ENCODE measurements around the gene SLC7A5. TPM values are rescaled to one million over a fixed set of nuclear protein-coding genes. Genes with fewer than 3 reads are reported as not detected.
"Not testable (repeated sequence)": the region's sequence is repeated elsewhere in the genome, so short reads cannot be mapped to it uniquely, and the experiment has no call there.

The SLC7A5 gene
- total and polyA plus RNA-seq, 2 experiments from 2014 or later = 69.9 to 79.0 TPM

DNA sequence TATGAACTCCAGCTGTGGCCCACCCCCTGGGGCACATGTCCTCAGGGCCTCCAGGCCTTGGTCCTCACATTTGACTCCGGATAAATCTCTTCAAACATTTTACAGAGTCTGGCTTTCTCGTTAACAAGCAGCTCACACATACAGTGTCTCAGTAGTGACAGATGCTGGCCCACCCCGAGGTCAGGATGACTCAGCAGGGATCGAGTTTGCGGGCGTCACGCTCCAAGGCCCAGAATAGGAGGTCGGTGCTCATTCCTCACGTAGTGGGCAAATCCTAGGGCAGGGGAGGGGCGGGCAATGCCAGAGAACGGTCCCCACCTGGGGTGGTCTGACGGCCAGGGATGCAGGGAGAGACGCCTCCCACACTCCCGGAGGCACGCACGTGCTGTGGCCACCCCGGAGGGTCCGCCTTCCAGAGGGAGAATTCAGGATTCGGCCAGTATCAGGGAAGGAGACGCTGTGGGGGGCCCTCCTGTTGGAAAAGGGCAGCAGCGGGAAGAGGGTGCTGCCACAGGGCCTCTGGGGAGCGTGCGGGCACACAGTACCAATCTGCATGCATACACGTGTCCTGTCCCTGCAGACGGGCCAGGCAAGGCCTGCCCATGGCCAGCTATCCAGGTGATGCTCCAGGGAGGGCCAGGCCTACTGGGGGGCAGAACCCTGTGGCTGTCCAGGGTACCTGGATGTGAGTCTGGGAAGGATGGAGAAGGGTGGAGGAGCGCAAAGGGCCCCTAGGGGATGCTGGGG is 8.6 kb downstream of the SLC7A5 start:
- in situ Hi-C loops (cut with MboI) = no loop called here
- no peak overlapping the region for H2AFZ ChIP-seq
- H3K36me3 ChIP-seq (ENCODE audit: low read depth) = no peaks in the 10 kb centered on the region; the same call in 1 of the 2 replicates
- H3K9ac ChIP-seq = peak overlapping the region; percentile 45; the same call in 1 of the 2 replicates
- peaks cover 99% of the 10 kb centered on the region for H3K79me2 ChIP-seq (ENCODE audit: insufficient read depth)
- no peaks in the 10 kb centered on the region for H3K9me3 ChIP-seq (ENCODE audit: low read depth)
- no peak overlapping the region for H3K4me3 ChIP-seq
- peaks cover 9% of the 10 kb centered on the region for H4K20me1 ChIP-seq (ENCODE audit: insufficient read depth)
- H3F3A ChIP-seq (ENCODE audit: insufficient read depth) = no peaks in the 10 kb centered on the region
- H3K9me2 ChIP-seq (ENCODE audit: insufficient read depth) = no peaks in the 10 kb centered on the region
- peak; percentile 78 for DNase-seq
- WGBS, 2 experiments (ENCODE audit: low coverage in 1 of 2, low lambda C conversion rate in 2 of 2, missing lambda C conversion rate in 2 of 2) = 56% methylated on average over 26 of the region's 26 CpGs
- H3K4me2 ChIP-seq (ENCODE audit: unreplicated experiment) = peak overlapping the region; percentile 31
- TF ChIP-seq EZH2 (IDR thresholded peaks at IDR 0.05; ENCODE audit: insufficient read depth, poor library complexity, severe bottlenecking) = no peak
- no peak for TF ChIP-seq EZH2phosphoT487 (IDR thresholded peaks at IDR 0.05; ENCODE audit: insufficient read depth, low read depth)
- peak overlapping the region; percentile 53 for H3K27ac ChIP-seq
- no peaks in the 10 kb centered on the region for H3K27me3 ChIP-seq (replicated peaks; ENCODE audit: insufficient read depth)
- H3K4me1 ChIP-seq (ENCODE audit: insufficient read depth) = peaks cover 20% of the 10 kb centered on the region

DNA sequence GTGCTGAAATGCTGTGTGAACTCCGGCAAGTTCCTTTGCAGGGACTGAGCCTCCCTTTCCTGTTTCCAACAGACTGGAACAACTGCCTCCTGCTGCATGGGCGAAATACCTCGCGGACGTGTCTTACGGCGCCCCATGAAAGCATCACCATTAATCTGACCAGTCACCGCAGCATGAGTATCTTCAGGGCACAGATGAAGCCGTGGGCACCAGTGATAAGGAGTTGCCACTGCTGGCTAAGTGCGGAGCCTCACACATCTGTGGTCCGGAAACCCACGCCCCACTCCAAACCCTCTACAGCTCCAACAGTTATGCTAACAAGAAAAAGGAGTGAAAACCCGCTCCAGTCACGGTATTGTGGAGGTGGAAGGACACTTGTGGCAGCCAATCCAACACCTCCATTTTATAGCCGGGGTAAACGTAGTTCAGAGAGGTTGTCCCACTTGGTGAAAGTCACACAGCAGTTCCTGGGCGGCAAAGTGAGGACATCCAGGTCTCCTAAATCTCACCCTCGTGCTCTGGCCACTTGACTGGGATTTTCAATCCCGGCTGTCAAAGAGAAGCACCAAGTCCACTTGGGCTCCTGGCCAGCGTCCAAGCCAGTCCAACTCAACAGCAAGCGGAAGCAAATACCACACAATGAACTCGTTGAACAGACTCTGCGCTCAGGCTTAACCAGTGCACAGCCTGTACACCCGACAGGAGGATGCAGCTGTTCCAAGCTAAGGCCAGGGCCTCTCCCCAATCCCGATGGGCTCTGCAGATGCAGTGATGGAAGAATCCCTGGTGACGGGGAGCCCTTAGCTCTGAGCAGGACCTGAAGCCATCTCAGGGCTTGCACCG is 10.9 kb downstream of the SLC7A5 start:
- H3K27me3 ChIP-seq (replicated peaks; ENCODE audit: insufficient read depth); H3K9me3 ChIP-seq (ENCODE audit: low read depth); H3F3A ChIP-seq (ENCODE audit: insufficient read depth); H3K4me3 ChIP-seq; H2AFZ ChIP-seq; H3K4me2 ChIP-seq (ENCODE audit: unreplicated experiment); H3K9me2 ChIP-seq (ENCODE audit: insufficient read depth); in situ Hi-C loops (cut with MboI); DNase-seq; H4K20me1 ChIP-seq (ENCODE audit: insufficient read depth); H3K36me3 ChIP-seq (ENCODE audit: low read depth); H3K9ac ChIP-seq: not testable (repeated sequence)
- Histone ChIP-seq H3K4me1 (ENCODE audit: insufficient read depth) (peaks cover 15% of the 10 kb centered on the region), H3K79me2 (ENCODE audit: insufficient read depth) (peaks cover 93% of the 10 kb centered on the region), H3K27ac (0 out of 2 replicates have a peak overlapping the region, but pooled peaks have one; percentile 8)
- 91% methylated on average over 27 of the region's 27 CpGs for WGBS, 2 experiments (ENCODE audit: low coverage in 1 of 2, low lambda C conversion rate in 2 of 2, missing lambda C conversion rate in 2 of 2)

DNA sequence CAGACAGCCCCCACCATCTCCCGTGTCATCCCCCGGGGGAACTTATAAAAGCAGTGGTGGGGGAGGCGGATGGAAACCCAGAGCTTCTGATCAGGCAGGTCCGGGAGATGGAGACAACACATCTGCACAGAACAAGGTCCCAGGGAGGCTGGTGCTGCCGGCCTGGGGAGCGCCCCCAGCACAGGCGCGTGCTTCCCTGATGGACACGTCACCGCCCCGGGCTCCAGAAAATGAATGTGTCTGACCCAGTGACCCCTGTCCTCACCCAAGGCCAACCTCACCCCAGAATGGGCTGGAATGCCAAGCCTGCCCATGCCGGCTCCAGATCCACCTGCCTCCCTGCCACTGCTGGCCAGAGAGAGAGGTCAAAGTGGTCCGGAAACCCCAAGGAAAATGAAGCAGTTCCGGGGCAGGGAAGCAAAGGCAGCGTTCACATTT is 12.5 kb downstream of the SLC7A5 start:
- Histone ChIP-seq H2AFZ (no peak overlapping the region), H3K36me3 (ENCODE audit: low read depth) (no peaks in the 10 kb centered on the region), H3K9ac (no peak overlapping the region), H3K4me2 (ENCODE audit: unreplicated experiment) (no peak overlapping the region), H3K4me3 (no peak overlapping the region), H3K27ac (no peak overlapping the region), H3K79me2 (ENCODE audit: insufficient read depth) (peaks cover 90% of the 10 kb centered on the region), H3K9me2 (ENCODE audit: insufficient read depth) (no peaks in the 10 kb centered on the region), H4K20me1 (ENCODE audit: insufficient read depth) (peaks cover 6% of the 10 kb centered on the region; the same call in 1 of the 2 replicates), H3K9me3 (ENCODE audit: low read depth) (no peaks in the 10 kb centered on the region), H3F3A (ENCODE audit: insufficient read depth) (peaks cover 5% of the 10 kb centered on the region; the same call in 1 of the 2 replicates), H3K4me1 (ENCODE audit: insufficient read depth) (peaks cover 25% of the 10 kb centered on the region), H3K27me3 (replicated peaks; ENCODE audit: insufficient read depth) (no peaks in the 10 kb centered on the region)
- in situ Hi-C loops (cut with MboI) = no loop called here
- TF ChIP-seq EZH2 (IDR thresholded peaks at IDR 0.05; ENCODE audit: insufficient read depth, poor library complexity, severe bottlenecking) (no peak), EZH2phosphoT487 (IDR thresholded peaks at IDR 0.05; ENCODE audit: insufficient read depth, low read depth) (no peak)
- no peak for DNase-seq
- WGBS, 2 experiments (ENCODE audit: low coverage in 1 of 2, low lambda C conversion rate in 2 of 2, missing lambda C conversion rate in 2 of 2) = 93 to 95% methylated on average over 15 of the region's 15 CpGs

DNA sequence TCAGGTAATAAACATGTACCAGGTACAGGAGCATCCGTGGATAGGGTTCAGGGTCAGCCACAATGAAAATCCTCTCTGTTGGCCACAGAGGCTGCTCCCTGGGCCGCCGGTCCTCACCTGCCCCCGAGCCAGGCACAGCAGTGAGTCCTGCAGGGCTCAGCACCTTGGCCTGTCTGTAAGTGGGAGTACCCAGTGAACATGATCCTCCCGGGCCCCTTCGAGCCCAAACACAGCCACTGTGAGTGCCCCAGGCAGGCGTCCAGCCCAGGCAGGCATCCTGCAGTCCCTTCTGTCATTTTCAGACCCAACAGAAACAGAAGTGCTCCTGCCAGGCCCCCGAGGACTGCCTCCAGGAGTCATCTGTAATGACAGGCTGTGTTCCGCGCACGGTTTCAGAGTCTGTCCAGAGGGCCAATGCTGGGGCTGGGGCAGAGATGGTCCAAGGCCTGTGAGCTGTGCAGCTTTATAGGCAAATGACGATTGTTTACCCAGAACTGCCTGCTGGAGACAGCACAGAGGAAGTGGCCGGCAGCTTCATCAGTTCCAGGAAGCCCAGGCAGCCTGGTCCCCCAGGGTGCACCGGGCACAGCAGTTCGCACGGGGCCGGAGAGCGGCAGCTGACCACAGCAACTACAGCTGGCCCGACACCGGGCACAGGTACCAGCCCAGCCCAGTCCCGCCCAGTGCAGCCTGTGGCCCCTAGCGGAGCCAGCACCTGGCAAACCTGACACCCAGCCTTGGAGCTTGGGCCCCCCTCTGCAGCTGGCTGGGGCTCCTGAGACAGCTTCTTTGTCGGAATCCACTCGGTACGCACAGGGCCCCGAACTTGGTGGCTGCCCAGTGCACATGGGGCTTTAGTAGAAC is 13.2 kb downstream of the SLC7A5 start:
- Histone ChIP-seq H3K27ac (no peak overlapping the region), H4K20me1 (ENCODE audit: insufficient read depth) (peaks cover 4% of the 10 kb centered on the region; the same call in 1 of the 2 replicates), H2AFZ (no peak overlapping the region), H3K4me2 (ENCODE audit: unreplicated experiment) (no peak overlapping the region), H3K4me3 (no peak overlapping the region), H3K9me2 (ENCODE audit: insufficient read depth) (no peaks in the 10 kb centered on the region), H3K79me2 (ENCODE audit: insufficient read depth) (peaks cover 90% of the 10 kb centered on the region), H3K27me3 (replicated peaks; ENCODE audit: insufficient read depth) (no peaks in the 10 kb centered on the region), H3K9me3 (ENCODE audit: low read depth) (no peaks in the 10 kb centered on the region), H3F3A (ENCODE audit: insufficient read depth) (peaks cover 5% of the 10 kb centered on the region; the same call in 1 of the 2 replicates), H3K4me1 (ENCODE audit: insufficient read depth) (peaks cover 25% of the 10 kb centered on the region), H3K9ac (no peak overlapping the region), H3K36me3 (ENCODE audit: low read depth) (peaks cover 3% of the 10 kb centered on the region; the same call in 1 of the 2 replicates)
- no peak for DNase-seq
- in situ Hi-C loops (cut with MboI) = no loop called here
- WGBS, 2 experiments (ENCODE audit: low coverage in 1 of 2, low lambda C conversion rate in 2 of 2, missing lambda C conversion rate in 2 of 2) = 88 to 92% methylated on average over 20 to 26 of the region's 26 CpGs
- TF ChIP-seq EZH2phosphoT487 (IDR thresholded peaks at IDR 0.05; ENCODE audit: insufficient read depth, low read depth) = no peak
- no peak for TF ChIP-seq EZH2 (IDR thresholded peaks at IDR 0.05; ENCODE audit: insufficient read depth, poor library complexity, severe bottlenecking)
